H1 (cell line): Measurements from ENCODE around the gene RNF126. TPM values are rescaled to one million over a fixed set of nuclear protein-coding genes. Genes with fewer than 3 reads are reported as not detected.

Experiments used
- BACH1 ChIP-seq: IDR thresholded peaks from 2 replicates; pipeline ENCODE4 v1.6.1; 2012; ENCODE audit warnings: low read length, improper control_type of control experiment
- BRCA1 ChIP-seq: IDR thresholded peaks from 2 replicates; pipeline ENCODE4 v1.6.1; 2012; ENCODE audit warnings: low read depth, low read length, improper control_type of control experiment
- FOSL1 ChIP-seq: IDR thresholded peaks from 2 replicates; pipeline ENCODE4 v1.6.1; 2011; ENCODE audit warnings: mild to moderate bottlenecking, low read depth, low read length, moderate library complexity; ENCODE audit not compliant: insufficient read depth
- GTF2F1 ChIP-seq: IDR thresholded peaks from 2 replicates; pipeline ENCODE4 v1.6.1; 2012; ENCODE audit warnings: low read depth, low read length, improper control_type of control experiment, borderline replicate concordance
- POLR2A ChIP-seq, 2 experiments: IDR thresholded peaks; 1 replicate in 1 of 2; 2 replicates in 1 of 2; pipeline ENCODE4 v1.6.1; 2011; ENCODE audit warnings: low read depth in 2 of 2, low read length in 2 of 2, mild to moderate bottlenecking in 2 of 2; ENCODE audit errors: control extremely low read depth in 1 of 2
- POLR2AphosphoS5 ChIP-seq: IDR thresholded peaks from 2 replicates; pipeline ENCODE4 v1.6.1; 2011; ENCODE audit warnings: low read depth, low read length
- RNF2 ChIP-seq: fragments of 200-900, 300-1000 bp; sonication (generic); IDR thresholded peaks from 2 replicates; pipeline ENCODE4 v1.7.1; 2016; ENCODE audit warnings: borderline replicate concordance, low read depth, mild to moderate bottlenecking, antibody characterized with exemption, low read length; ENCODE audit not compliant: poor library complexity, severe bottlenecking; ENCODE audit errors: missing control alignments
- USF2 ChIP-seq: IDR thresholded peaks from 2 replicates; pipeline ENCODE4 v1.6.1; 2011; ENCODE audit warnings: low read length, improper control_type of control experiment
- polyA plus RNA-seq, 7 experiments: library from polyadenylated mRNA; depleted of rRNA in 3 of 7; stranded (reverse) in 5 of 7; unstranded in 2 of 7; fragments of >200 nt in 5 of 7; fragments of 200-250 nt in 2 of 7; gene quantifications; 1 replicate in 5 of 7; 2 replicates in 1 of 7; 4 replicates in 1 of 7; pipeline versions ENCODE4 v1.2.1 to v1.2.3, GENCODE V29; 2011 to 2013; ENCODE audit warnings: missing spikeins in 2 of 7, mixed read lengths in 2 of 7
- total RNA-seq: library from RNA; stranded (reverse); fragmentation: NEBNext Ultra II Directional; extraction: Animal tissue kit (Norgen Biotek cat#: 25700); gene quantifications from 2 replicates; pipeline ENCODE4 v1.2.1, GENCODE V29; 2021

RNF126 gene
- total and polyA plus RNA-seq, 2 of the 8 experiments (the other 6 are each of a cell fraction or from before 2014, with no cell fraction given) = 21.8 to 68.0 TPM

DNA sequence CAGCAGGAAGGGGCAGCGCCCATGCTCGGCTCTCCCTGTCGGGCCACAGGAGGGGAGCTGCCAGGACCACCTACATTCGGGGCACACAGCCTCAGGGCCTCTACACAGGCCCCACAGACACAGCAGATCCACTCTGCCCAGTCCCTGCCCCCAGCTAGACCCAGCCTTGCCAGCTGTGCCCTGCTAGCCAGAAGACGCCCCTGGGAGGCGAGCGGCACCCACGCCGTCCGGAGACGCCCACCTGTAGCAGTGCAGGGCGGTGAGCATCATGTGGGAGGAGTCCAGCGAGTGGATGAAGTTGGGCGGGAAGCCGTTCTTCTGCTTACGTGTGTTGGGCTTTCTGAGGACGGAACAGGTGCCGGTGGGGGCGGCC lies 44.8 kb downstream of the RNF126 start (continued):
- TF ChIP-seq USF2 (no peak), POLR2A (IDR thresholded peaks at IDR 0.05; ENCODE audit: control extremely low read depth in 1 of 2, low read depth in 2 of 2, low read length in 2 of 2) (no peak), POLR2AphosphoS5 (no peak), GTF2F1 (no peak), BACH1 (no peak), RNF2 (no peak), BRCA1 (no peak), FOSL1 (no peak)
